HepG2 (cell line): ENCODE data around the gene FALEC. TPM values are rescaled to one million over a fixed set of nuclear protein-coding genes. Genes with fewer than 3 reads are reported as not detected.

Experiments used
- DPF2 ChIP-seq: sonication (generic); formaldehyde crosslinking; IDR thresholded peaks from 2 replicates; pipeline ENCODE4 v1.4.0; 2020; ENCODE audit warnings: mild to moderate bottlenecking, low read depth, missing genetic modification reagents, borderline replicate concordance
- JUNB ChIP-seq: sonication (generic); formaldehyde crosslinking; IDR thresholded peaks from 2 replicates; pipeline ENCODE4 v1.8.0; 2022; ENCODE audit warnings: missing genetic modification reagents, mild to moderate bottlenecking, borderline replicate concordance
- KAT7 ChIP-seq: IDR thresholded peaks from 2 replicates; pipeline ENCODE4 v1.6.1; 2018; ENCODE audit warnings: borderline replicate concordance, missing compliant biosample characterization
- KDM2A ChIP-seq: sonication (generic); formaldehyde crosslinking; IDR thresholded peaks from 2 replicates; pipeline ENCODE4 v1.4.0; 2020; ENCODE audit warnings: low read depth, missing genetic modification reagents, borderline replicate concordance
- PPARG ChIP-seq: conservative IDR thresholded peaks from 2 replicates; pipeline ENCODE4 v1.6.1; 2016; ENCODE audit warnings: missing biosample characterization, missing genetic modification reagents
- RBM39 ChIP-seq: fragments of 200-400 bp; formaldehyde crosslinking; IDR thresholded peaks from one replicate; pipeline ENCODE4 v1.6.1; 2018; ENCODE audit warnings: antibody characterized with exemption, mild to moderate bottlenecking, low read depth, low read length; ENCODE audit not compliant: poor library complexity, severe bottlenecking
- RFXAP ChIP-seq: sonication (generic); formaldehyde crosslinking; IDR thresholded peaks from 2 replicates; pipeline ENCODE4 v1.4.0; 2020; ENCODE audit warnings: missing genetic modification reagents, borderline replicate concordance
- SOX5 ChIP-seq: IDR thresholded peaks from 2 replicates; pipeline ENCODE4 v1.6.1; 2016; ENCODE audit warnings: borderline replicate concordance
- SOX6 ChIP-seq, 2 experiments: fragments of 450-650 bp in 1 of 2; sonication (generic) in 1 of 2; formaldehyde crosslinking in 1 of 2; IDR thresholded peaks; 2 replicates each; pipeline versions ENCODE4 v1.4.0 to v1.6.1; 2017 to 2020; ENCODE audit warnings: antibody characterized with exemption in 1 of 2, mild to moderate bottlenecking in 1 of 2, missing genetic modification reagents in 1 of 2
- TAF1 ChIP-seq: sonication (generic); formaldehyde crosslinking; IDR thresholded peaks from 2 replicates; pipeline ENCODE4 v1.4.0; 2020; ENCODE audit warnings: missing genetic modification reagents
- TBX2 ChIP-seq: sonication (generic); formaldehyde crosslinking; IDR thresholded peaks from 2 replicates; pipeline ENCODE4 v1.5.0; 2020; ENCODE audit warnings: missing genetic modification reagents, mild to moderate bottlenecking, borderline replicate concordance
- TBX3 ChIP-seq: fragments of 450-650 bp; IDR thresholded peaks from 2 replicates; pipeline ENCODE4 v1.6.1; 2017; ENCODE audit warnings: antibody characterized with exemption, mild to moderate bottlenecking, inconsistent platforms, borderline replicate concordance
- TEAD3 ChIP-seq: optimal IDR thresholded peaks from 2 replicates; pipeline ENCODE3; 2016; ENCODE audit warnings: borderline replicate concordance
- ZFP90 ChIP-seq: sonication (generic); formaldehyde crosslinking; IDR thresholded peaks from 2 replicates; pipeline ENCODE4 v1.8.0; 2022; ENCODE audit warnings: missing genetic modification reagents, mild to moderate bottlenecking, inconsistent platforms, borderline replicate concordance
- polyA plus RNA-seq, 8 experiments: library from polyadenylated mRNA; depleted of rRNA in 3 of 8; stranded (reverse) in 7 of 8; unstranded in 1 of 8; fragments of >200 nt; fragmentation: Illumina TruSeq in 4 of 8; extraction: Trizol in 4 of 8; gene quantifications; 2 replicates each; pipeline versions ENCODE4 v1.2.1 to v1.2.3, GENCODE V29; 2011 to 2016; ENCODE audit warnings: low read depth in 4 of 8, missing spikeins in 1 of 8, mixed read lengths in 1 of 8; ENCODE audit not compliant: insufficient read depth in 1 of 8
- total RNA-seq, 5 experiments: library from RNA; depleted of rRNA; stranded (reverse); fragments of >200 nt; fragmentation: Illumina TruSeq; extraction: Trizol; gene quantifications; 2 replicates each; pipeline ENCODE4 v1.2.3, GENCODE V29; 2016; ENCODE audit warnings: low read depth in 1 of 5
- TF ChIP-seq, protein P1 (sequence below): sonication (generic); formaldehyde crosslinking; IDR thresholded peaks from 2 replicates; pipeline ENCODE4 v1.9.0; 2021; ENCODE audit warnings: missing genetic modification reagents, borderline replicate concordance
- TF ChIP-seq, protein P2 (sequence below), 2 experiments: sonication (generic) in 1 of 2; formaldehyde crosslinking in 1 of 2; IDR thresholded peaks; 2 replicates each; pipeline versions ENCODE4 v1.4.0 to v1.6.1; 2016 to 2020; ENCODE audit warnings: borderline replicate concordance in 1 of 2, low read depth in 1 of 2, mild to moderate bottlenecking in 1 of 2, missing genetic modification reagents in 1 of 2
- TF ChIP-seq, protein P3 (sequence below): IDR thresholded peaks from 2 replicates; pipeline ENCODE4 v1.6.1; 2016; ENCODE audit warnings: missing compliant biosample characterization, missing genetic modification reagents, borderline replicate concordance
- TF ChIP-seq, protein P4 (sequence below): sonication (generic); formaldehyde crosslinking; IDR thresholded peaks from 2 replicates; pipeline ENCODE4 v1.4.0; 2020; ENCODE audit warnings: mild to moderate bottlenecking, missing genetic modification reagents

Gene FALEC
- total and polyA plus RNA-seq, 2 of the 13 experiments (the other 11 are each of a cell fraction or from before 2014, with no cell fraction given) = 0.33 to 0.71 TPM

DNA sequence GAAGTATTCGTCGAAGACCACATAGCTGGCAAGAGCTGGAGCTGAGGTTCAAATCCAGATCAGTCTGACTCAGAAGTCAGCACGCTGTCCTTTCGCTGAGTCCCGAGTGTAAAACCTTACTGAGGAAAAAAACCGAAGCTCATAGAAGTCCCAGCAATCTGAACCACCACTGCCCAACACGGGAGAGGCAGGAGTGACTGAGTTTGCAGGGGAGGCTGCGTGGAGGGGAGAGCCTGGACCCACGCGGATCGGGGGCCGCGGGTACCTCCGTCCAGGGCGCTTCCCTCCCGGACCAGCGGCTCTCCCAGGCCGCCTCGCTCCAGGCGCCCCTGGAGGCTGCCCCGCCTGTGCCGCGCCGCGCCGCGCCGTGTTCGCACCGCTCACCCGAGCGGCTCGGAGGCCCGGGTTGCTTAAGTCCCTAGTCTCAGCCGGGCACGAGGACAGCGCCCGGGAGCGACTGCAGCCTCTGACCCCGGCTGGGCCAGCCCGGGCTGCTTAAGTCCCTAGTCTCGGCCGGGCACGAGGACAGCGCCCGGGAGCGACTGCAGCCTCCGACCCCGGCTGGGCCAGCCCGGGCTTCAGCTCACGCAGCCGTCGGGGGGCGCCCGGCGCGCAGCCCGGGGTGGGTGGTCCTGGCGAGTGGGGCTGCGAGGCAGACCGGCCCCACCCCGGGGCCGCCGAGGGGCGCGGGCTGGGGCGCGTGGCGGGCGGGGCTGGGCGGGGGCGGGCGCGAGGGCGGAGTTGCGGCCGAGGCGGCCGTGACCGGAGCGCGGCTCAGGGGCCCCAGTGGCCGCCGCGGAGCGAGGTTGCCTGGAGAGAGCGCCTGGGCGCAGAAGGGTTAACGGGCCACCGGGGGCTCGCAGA is 33.3 kb downstream of the FALEC start, which contains the start of gene ADAMTSL4 (continued):
- TF ChIP-seq, protein P1, sequence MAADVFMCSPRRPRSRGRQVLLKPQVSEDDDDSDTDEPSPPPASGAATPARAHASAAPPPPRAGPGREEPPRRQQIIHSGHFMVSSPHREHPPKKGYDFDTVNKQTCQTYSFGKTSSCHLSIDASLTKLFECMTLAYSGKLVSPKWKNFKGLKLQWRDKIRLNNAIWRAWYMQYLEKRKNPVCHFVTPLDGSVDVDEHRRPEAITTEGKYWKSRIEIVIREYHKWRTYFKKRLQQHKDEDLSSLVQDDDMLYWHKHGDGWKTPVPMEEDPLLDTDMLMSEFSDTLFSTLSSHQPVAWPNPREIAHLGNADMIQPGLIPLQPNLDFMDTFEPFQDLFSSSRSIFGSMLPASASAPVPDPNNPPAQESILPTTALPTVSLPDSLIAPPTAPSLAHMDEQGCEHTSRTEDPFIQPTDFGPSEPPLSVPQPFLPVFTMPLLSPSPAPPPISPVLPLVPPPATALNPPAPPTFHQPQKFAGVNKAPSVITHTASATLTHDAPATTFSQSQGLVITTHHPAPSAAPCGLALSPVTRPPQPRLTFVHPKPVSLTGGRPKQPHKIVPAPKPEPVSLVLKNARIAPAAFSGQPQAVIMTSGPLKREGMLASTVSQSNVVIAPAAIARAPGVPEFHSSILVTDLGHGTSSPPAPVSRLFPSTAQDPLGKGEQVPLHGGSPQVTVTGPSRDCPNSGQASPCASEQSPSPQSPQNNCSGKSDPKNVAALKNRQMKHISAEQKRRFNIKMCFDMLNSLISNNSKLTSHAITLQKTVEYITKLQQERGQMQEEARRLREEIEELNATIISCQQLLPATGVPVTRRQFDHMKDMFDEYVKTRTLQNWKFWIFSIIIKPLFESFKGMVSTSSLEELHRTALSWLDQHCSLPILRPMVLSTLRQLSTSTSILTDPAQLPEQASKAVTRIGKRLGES (CRISPR knock-in tag) = no peak
- TF ChIP-seq TEAD3 = peak; percentile 11
- TF ChIP-seq DPF2 (CRISPR knock-in tag) = no peak
- TF ChIP-seq, protein P2, sequence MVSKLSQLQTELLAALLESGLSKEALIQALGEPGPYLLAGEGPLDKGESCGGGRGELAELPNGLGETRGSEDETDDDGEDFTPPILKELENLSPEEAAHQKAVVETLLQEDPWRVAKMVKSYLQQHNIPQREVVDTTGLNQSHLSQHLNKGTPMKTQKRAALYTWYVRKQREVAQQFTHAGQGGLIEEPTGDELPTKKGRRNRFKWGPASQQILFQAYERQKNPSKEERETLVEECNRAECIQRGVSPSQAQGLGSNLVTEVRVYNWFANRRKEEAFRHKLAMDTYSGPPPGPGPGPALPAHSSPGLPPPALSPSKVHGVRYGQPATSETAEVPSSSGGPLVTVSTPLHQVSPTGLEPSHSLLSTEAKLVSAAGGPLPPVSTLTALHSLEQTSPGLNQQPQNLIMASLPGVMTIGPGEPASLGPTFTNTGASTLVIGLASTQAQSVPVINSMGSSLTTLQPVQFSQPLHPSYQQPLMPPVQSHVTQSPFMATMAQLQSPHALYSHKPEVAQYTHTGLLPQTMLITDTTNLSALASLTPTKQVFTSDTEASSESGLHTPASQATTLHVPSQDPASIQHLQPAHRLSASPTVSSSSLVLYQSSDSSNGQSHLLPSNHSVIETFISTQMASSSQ (IDR thresholded peaks at IDR 0.05; ENCODE audit: low read depth) = no peak
- TF ChIP-seq, protein P2 (CRISPR knock-in tag; IDR thresholded peaks at IDR 0.05; ENCODE audit: borderline replicate concordance) = no peak
- TF ChIP-seq JUNB (CRISPR knock-in tag) = no peak
- peak; percentile 8; the same call in 1 of the 2 replicates for TF ChIP-seq SOX5
- TF ChIP-seq, protein P3, sequence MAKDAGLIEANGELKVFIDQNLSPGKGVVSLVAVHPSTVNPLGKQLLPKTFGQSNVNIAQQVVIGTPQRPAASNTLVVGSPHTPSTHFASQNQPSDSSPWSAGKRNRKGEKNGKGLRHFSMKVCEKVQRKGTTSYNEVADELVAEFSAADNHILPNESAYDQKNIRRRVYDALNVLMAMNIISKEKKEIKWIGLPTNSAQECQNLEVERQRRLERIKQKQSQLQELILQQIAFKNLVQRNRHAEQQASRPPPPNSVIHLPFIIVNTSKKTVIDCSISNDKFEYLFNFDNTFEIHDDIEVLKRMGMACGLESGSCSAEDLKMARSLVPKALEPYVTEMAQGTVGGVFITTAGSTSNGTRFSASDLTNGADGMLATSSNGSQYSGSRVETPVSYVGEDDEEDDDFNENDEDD (CRISPR knock-in tag) = peak; percentile 43; the same call in 1 of the 2 replicates
- TF ChIP-seq KDM2A (CRISPR knock-in tag) = peak; percentile 53
- TF ChIP-seq KAT7 (CRISPR knock-in tag) = peak; percentile 74; the same call in 1 of the 2 replicates
- 0 out of 2 replicates have a peak, but pooled peaks have one; percentile 41 for TF ChIP-seq RFXAP (CRISPR knock-in tag)
- TF ChIP-seq ZFP90 (CRISPR knock-in tag) = peak; percentile 42; the same call in 1 of the 2 replicates
- no peak for TF ChIP-seq TBX3
- TF ChIP-seq TAF1 (CRISPR knock-in tag) = peak; percentile 52
- TF ChIP-seq, protein P4, sequence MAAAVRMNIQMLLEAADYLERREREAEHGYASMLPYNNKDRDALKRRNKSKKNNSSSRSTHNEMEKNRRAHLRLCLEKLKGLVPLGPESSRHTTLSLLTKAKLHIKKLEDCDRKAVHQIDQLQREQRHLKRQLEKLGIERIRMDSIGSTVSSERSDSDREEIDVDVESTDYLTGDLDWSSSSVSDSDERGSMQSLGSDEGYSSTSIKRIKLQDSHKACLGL = peak; percentile 27
- peak; percentile 11; the same call in 1 of the 2 replicates for TF ChIP-seq PPARG (CRISPR knock-in tag)
- peak; percentile 62 for TF ChIP-seq RBM39
- TF ChIP-seq SOX6 (IDR thresholded peaks at IDR 0.05) = no peak
- TF ChIP-seq SOX6 (CRISPR knock-in tag; IDR thresholded peaks at IDR 0.05) = no peak
- TF ChIP-seq TBX2 (CRISPR knock-in tag) = peak; percentile 50; the same call in 1 of the 2 replicates
